Vagina (tissue), 2 donors: Measurements from ENCODE around the gene TEX54. TPM values are rescaled to one million over a fixed set of nuclear protein-coding genes. Genes with fewer than 3 reads are reported as not detected.
"Not testable (repeated sequence)": the region's sequence is repeated elsewhere in the genome, so short reads cannot be mapped to it uniquely, and the experiment has no call there.

Source experiments
- DNase-seq, 2 donors: peaks; one replicate each; pipeline ENCODE4 v3.0.0-alpha.2; 2017; ENCODE audit errors: extremely low spot score in 2 of 2
- H3K27ac ChIP-seq: fragments of 200-600 bp; sonication (generic); one replicate; pipeline ENCODE4 v1.5.1; 2019
- H3K27me3 ChIP-seq: fragments of 200-600 bp; sonication (generic); one replicate; pipeline ENCODE4 v1.5.1; 2019
- H3K36me3 ChIP-seq, 2 donors: fragments of 200-600 bp; sonication (generic); one replicate each; pipeline ENCODE4 v1.5.1; 2017 to 2019
- H3K4me1 ChIP-seq: fragments of 200-600 bp; sonication (generic); one replicate; pipeline ENCODE4 v1.5.1; 2019
- H3K4me3 ChIP-seq, 2 donors: fragments of 200-600 bp; sonication (generic); 1 replicate in 1 of 2; 2 replicates in 1 of 2; pipeline ENCODE4 v1.5.1; 2016 to 2019
- H3K9me3 ChIP-seq: fragments of 200-600 bp; sonication (generic); one replicate; pipeline ENCODE4 v1.5.1; 2019
- CTCF ChIP-seq, 3 experiments: fragments of 450-650 bp in 2 of 3; fragments of 200-600 bp in 1 of 3; sonication (generic) in 1 of 3; IDR thresholded peaks; one replicate each; pipeline ENCODE4 v1.5.1; 2017 to 2019; ENCODE audit warnings: antibody characterized with exemption in 3 of 3, mild to moderate bottlenecking in 2 of 3, moderate library complexity in 2 of 3
- POLR2A ChIP-seq, 2 donors: fragments of 450-650 bp; IDR thresholded peaks; one replicate each; pipeline ENCODE4 v1.6.1; 2017; ENCODE audit warnings: antibody characterized with exemption in 2 of 2, mild to moderate bottlenecking in 2 of 2, moderate library complexity in 2 of 2
- POLR2AphosphoS5 ChIP-seq, 2 donors: sonication (generic); formaldehyde crosslinking; IDR thresholded peaks; one replicate each; pipeline ENCODE4 v1.9.0; 2017; ENCODE audit warnings: antibody characterized with exemption in 2 of 2, mild to moderate bottlenecking in 2 of 2, low read depth in 1 of 2; ENCODE audit not compliant: insufficient read depth in 1 of 2
- intact Hi-C: fragments of 100-400 bp; cut with DNase I; formaldehyde crosslinking; loops from one replicate; pipeline ENCODE4 v1.15.1; 2023
- total RNA-seq: library from RNA; depleted of rRNA; stranded (reverse); fragments of >200 nt; gene quantifications from one replicate; pipeline ENCODE4 v1.2.3, GENCODE V29; 2016

TEX54 gene
- total RNA-seq, 1 donor from 2014 or later, result not detected

GRCh38 chr11:62839050-62839945, 6.7 kb upstream of the TEX54 start, which contains the start of gene WDR74:
Gene WDR74, minus strand, starts transcription at chr11:62839590. Its CDS starts 20 bp downstream, at chr11:62839570.
- intact Hi-C loops, result loop anchor here (5.0 to 10.0 kb wide), 2 partner anchors 37 to 54 kb away; partner anchors contain the start of gene TMEM179B

GRCh38 chr11:62835336-62835735, 2.7 kb upstream of the TEX54 start:
- H3K36me3 ChIP-seq, result peaks cover 0 to 14% of the 10 kb centered on the region in 2 donors
- H3K27ac ChIP-seq, result no peak overlapping the region
- H3K4me3 ChIP-seq, result no peak overlapping the region
- no peak for DNase-seq
- peaks cover 49% of the 10 kb centered on the region for H3K4me1 ChIP-seq
- intact Hi-C loops, result loop anchor here (5.0 to 10.0 kb wide), 2 partner anchors 33 to 51 kb away; partner anchors contain the start of gene TMEM179B
- no peaks in the 10 kb centered on the region for H3K27me3 ChIP-seq
- no peaks in the 10 kb centered on the region for H3K9me3 ChIP-seq
- TF ChIP-seq POLR2A (IDR thresholded peaks at IDR 0.05) (no peak), CTCF (IDR thresholded peaks at IDR 0.05) (no peak), POLR2AphosphoS5 (IDR thresholded peaks at IDR 0.05; ENCODE audit: insufficient read depth in 1 of 2, low read depth in 1 of 2) (no peak)

More at GRCh38 chr11:62839050-62839945, 6.7 kb upstream of the TEX54 start, which contains the start of gene WDR74:
- peaks cover 0 to 14% of the 10 kb centered on the region in 2 donors for H3K36me3 ChIP-seq
- no peaks in the 10 kb centered on the region for H3K27me3 ChIP-seq
- peak within 1 kb of the TSS; percentile 58 to 88 for H3K4me3 ChIP-seq
- peak within 1 kb of the TSS; percentile 97 for H3K27ac ChIP-seq
- H3K4me1 ChIP-seq, result peaks cover 37% of the 10 kb centered on the region
- TF ChIP-seq POLR2AphosphoS5 (IDR thresholded peaks at IDR 0.05; ENCODE audit: insufficient read depth in 1 of 2, low read depth in 1 of 2), result peak; percentile 97 to 98
- no peak for TF ChIP-seq CTCF (IDR thresholded peaks at IDR 0.05)
- TF ChIP-seq POLR2A (IDR thresholded peaks at IDR 0.05), result peak in 1 of 2 donors; percentile 94
- DNase-seq, result peak in 1 of 2 donors; percentile 97
- H3K9me3 ChIP-seq, result no peaks in the 10 kb centered on the region

GRCh38 chr11:62831520-62832335, 913 bp downstream of the TEX54 start, which contains the start of gene STX5:
Gene STX5, minus strand, starts transcription at chr11:62832051. Its CDS starts 808 bp downstream, at chr11:62831243.
- Histone ChIP-seq H3K4me3 (peak within 1 kb of the TSS; percentile 96 to 99), H3K4me1 (peaks cover 55% of the 10 kb centered on the region), H3K27me3 (no peaks in the 10 kb centered on the region), H3K27ac (peak within 1 kb of the TSS; percentile 94), H3K36me3 (peaks cover 0 to 21% of the 10 kb centered on the region in 2 donors), H3K9me3 (no peaks in the 10 kb centered on the region)
- DNase-seq, result peak; percentile 99
- TF ChIP-seq CTCF (IDR thresholded peaks at IDR 0.05), result no peak
- TF ChIP-seq POLR2AphosphoS5 (IDR thresholded peaks at IDR 0.05; ENCODE audit: insufficient read depth in 1 of 2, low read depth in 1 of 2), result peak; percentile 75 to 96
- TF ChIP-seq POLR2A (IDR thresholded peaks at IDR 0.05), result peak; percentile 44 to 66
- intact Hi-C loops, result loop anchor here (10.0 kb wide), 1 partner anchor 47 kb away; the partner anchor contains the start of gene TMEM179B

GRCh38 chr11:62830904-62831519, 1.6 kb downstream of the TEX54 start:
- intact Hi-C loops, result loop anchor here (10.0 kb wide), 1 partner anchor 46 kb away; the partner anchor contains the start of gene TMEM179B
- peaks cover 55% of the 10 kb centered on the region for H3K4me1 ChIP-seq
- H3K4me3 ChIP-seq, result peak overlapping the region; percentile 96 to 99

GRCh38 chr11:62828130-62828529, 4.5 kb downstream of the TEX54 start:
- H3K9me3 ChIP-seq, DNase-seq, H3K4me3 ChIP-seq, intact Hi-C loops, H3K27me3 ChIP-seq, H3K27ac ChIP-seq: not testable (repeated sequence)
- H3K4me1 ChIP-seq, result peaks cover 41% of the 10 kb centered on the region
- H3K36me3 ChIP-seq, result peaks cover 0 to 44% of the 10 kb centered on the region in 2 donors

More at GRCh38 chr11:62830904-62831519, 1.6 kb downstream of the TEX54 start:
- Histone ChIP-seq H3K27ac (peak overlapping the region; percentile 94), H3K9me3 (no peaks in the 10 kb centered on the region), H3K27me3 (no peaks in the 10 kb centered on the region), H3K36me3 (peaks cover 0 to 29% of the 10 kb centered on the region in 2 donors)
- peak in 1 of 2 donors; percentile 48 for TF ChIP-seq POLR2A (IDR thresholded peaks at IDR 0.05)
- peak in 1 of 2 donors; percentile 45 for TF ChIP-seq POLR2AphosphoS5 (IDR thresholded peaks at IDR 0.05; ENCODE audit: insufficient read depth in 1 of 2, low read depth in 1 of 2)
- TF ChIP-seq CTCF (IDR thresholded peaks at IDR 0.05), result no peak
- DNase-seq, result no peak
